Uterus (tissue), 2 donors: Measurements from ENCODE around the gene FLNB.

ENCODE experiments used
- CTCF ChIP-seq, 4 experiments: fragments of 200-600 bp in 2 of 4; fragments of 450-650 bp in 2 of 4; sonication (generic) in 2 of 4; IDR thresholded peaks; one replicate each; pipeline ENCODE4 v1.5.1; 2016 to 2019; ENCODE audit warnings: antibody characterized with exemption in 4 of 4, mild to moderate bottlenecking in 2 of 4, moderate library complexity in 1 of 4
- POLR2A ChIP-seq, 2 donors: fragments of 450-650 bp; IDR thresholded peaks; one replicate each; pipeline ENCODE4 v1.6.1; 2016; ENCODE audit warnings: antibody characterized with exemption in 2 of 2, mild to moderate bottlenecking in 1 of 2, moderate library complexity in 1 of 2

GRCh38 chr3:58013099-58013498, 4.9 kb downstream of the FLNB start:
- TF ChIP-seq CTCF (IDR thresholded peaks at IDR 0.05) (no peak), POLR2A (IDR thresholded peaks at IDR 0.05) (no peak)
